ENCODE data around the gene LGR4.

GRCh38 chr11:27459191-27459590 is 13.4 kb downstream of the LGR4 start:
- TF ChIP-seq ZNF639 (CRISPR knock-in tag; conservative IDR thresholded peaks at IDR 0.05) (no peak), RFX5 (IDR thresholded peaks at IDR 0.05; ENCODE audit: low read depth, low read length) (no peak), ZBTB21 (CRISPR knock-in tag; IDR thresholded peaks at IDR 0.05) (no peak), CTCF (CRISPR knock-in tag; IDR thresholded peaks at IDR 0.05) (no peak), PBX3 (CRISPR knock-in tag; IDR thresholded peaks at IDR 0.05; ENCODE audit: borderline replicate concordance) (no peak), MAFG (CRISPR knock-in tag; IDR thresholded peaks at IDR 0.05) (no peak), POLR2AphosphoS5 (IDR thresholded peaks at IDR 0.05; ENCODE audit: low read depth, low read length) (no peak), ZNF431 (CRISPR knock-in tag; IDR thresholded peaks at IDR 0.05; ENCODE audit: borderline replicate concordance, low read depth) (no peak), MEF2D (CRISPR knock-in tag; IDR thresholded peaks at IDR 0.05) (no peak), E2F2 (CRISPR knock-in tag; IDR thresholded peaks at IDR 0.05; ENCODE audit: borderline replicate concordance) (no peak), CCDC6 (CRISPR knock-in tag; IDR thresholded peaks at IDR 0.05) (no peak), HNRNPL (IDR thresholded peaks at IDR 0.05; ENCODE audit: low read depth, low read length) (no peak), U2AF2 (IDR thresholded peaks at IDR 0.05; ENCODE audit: low read depth, low read length) (no peak), GMEB1 (CRISPR knock-in tag; IDR thresholded peaks at IDR 0.05; ENCODE audit: borderline replicate concordance) (no peak)

Data from HepG2 (cell line).